NT2/D1 (cell line): ENCODE measurements around the gene SNED1.
A peak's percentile ranks its signal among the peaks of the same experiment; 100 is the strongest.

Experiments
- DNase-seq: peaks from one replicate; pipeline ENCODE4 v3.0.0-alpha.2; 2011; ENCODE audit warnings: low read depth, low spot score
- H3K27me3 ChIP-seq: 2 replicates; pipeline ENCODE4 v1.6.0; 2011; ENCODE audit warnings: mild to moderate bottlenecking; ENCODE audit not compliant: insufficient read length, insufficient read depth
- H3K36me3 ChIP-seq: 2 replicates; pipeline ENCODE4 v1.6.1; 2011; ENCODE audit warnings: mild to moderate bottlenecking, low read length, mixed read lengths; ENCODE audit not compliant: insufficient read depth, insufficient read length
- H3K4me1 ChIP-seq: 2 replicates; pipeline ENCODE4 v1.5.1; 2011; ENCODE audit not compliant: insufficient read depth, insufficient read length
- H3K4me3 ChIP-seq: 2 replicates; pipeline ENCODE4 v1.5.1; 2011; ENCODE audit warnings: low read depth; ENCODE audit not compliant: insufficient read length
- H3K9ac ChIP-seq: 2 replicates; pipeline ENCODE4 v1.6.0; 2011; ENCODE audit warnings: low read depth; ENCODE audit not compliant: insufficient read length
- H3K9me3 ChIP-seq: 2 replicates; pipeline ENCODE4 v1.5.1; 2011; ENCODE audit warnings: mild to moderate bottlenecking, low read length; ENCODE audit not compliant: insufficient read depth
- SUZ12 ChIP-seq: IDR thresholded peaks from 2 replicates; pipeline ENCODE4 v1.6.1; 2011; ENCODE audit not compliant: insufficient read length, insufficient read depth; ENCODE audit errors: extremely low read depth
- YY1 ChIP-seq: IDR thresholded peaks from 2 replicates; pipeline ENCODE4 v1.6.1; 2011; ENCODE audit not compliant: insufficient read length, insufficient read depth
- ZNF274 ChIP-seq: IDR thresholded peaks from 2 replicates; pipeline ENCODE4 v1.6.1; 2011; ENCODE audit warnings: mild to moderate bottlenecking, low read depth, low read length

Gene SNED1

GRCh38 chr2:240965905-240966456, 32.4 kb upstream of the SNED1 start:
- H3K4me1 ChIP-seq: peaks cover 32% of the 10 kb centered on the region
- TF ChIP-seq SUZ12 (no peak), YY1 (no peak), ZNF274 (no peak)
- no peaks in the 10 kb centered on the region for H3K36me3 ChIP-seq
- peak overlapping the region; percentile 24 for H3K9ac ChIP-seq
- H3K4me3 ChIP-seq: no peak overlapping the region
- no peaks in the 10 kb centered on the region for H3K27me3 ChIP-seq
- peaks cover 4% of the 10 kb centered on the region; the same call in 1 of the 2 replicates for H3K9me3 ChIP-seq
- DNase-seq: no peak

DNA sequence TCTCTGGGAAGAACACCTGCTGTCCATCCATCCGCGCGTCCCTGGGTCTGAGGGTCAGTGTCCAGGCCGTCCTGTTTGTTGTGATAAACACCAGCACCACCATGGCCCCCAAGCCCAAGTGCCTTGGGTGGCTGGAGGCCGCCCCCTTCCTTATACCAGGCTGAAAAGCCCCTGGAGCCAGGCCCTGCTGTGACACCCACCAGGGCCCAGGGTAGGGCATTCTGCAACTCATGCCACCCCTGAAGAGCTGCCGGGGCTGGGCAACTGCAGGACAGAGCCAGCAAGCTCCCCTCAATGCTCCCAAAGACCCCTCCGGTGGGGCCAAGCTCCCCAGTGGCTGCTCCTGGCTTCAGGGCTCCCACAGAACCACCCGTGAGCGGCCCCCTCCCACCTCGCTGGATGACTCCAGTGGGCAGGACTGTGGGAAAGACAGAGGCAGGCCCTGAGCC, 31.9 kb upstream of the SNED1 start:
- H3K27me3 ChIP-seq: no peaks in the 10 kb centered on the region
- H3K36me3 ChIP-seq: no peaks in the 10 kb centered on the region
- TF ChIP-seq ZNF274: no peak
- TF ChIP-seq YY1: no peak
- no peak for TF ChIP-seq SUZ12
- peaks cover 4% of the 10 kb centered on the region; the same call in 1 of the 2 replicates for H3K9me3 ChIP-seq
- peaks cover 27% of the 10 kb centered on the region for H3K4me1 ChIP-seq
- no peak overlapping the region for H3K4me3 ChIP-seq
- DNase-seq: no peak
- no peak overlapping the region for H3K9ac ChIP-seq

GRCh38 chr2:240966906-240967680, 31.3 kb upstream of the SNED1 start:
- no peak for DNase-seq
- H3K4me3 ChIP-seq: no peak overlapping the region
- H3K4me1 ChIP-seq: peaks cover 21% of the 10 kb centered on the region
- TF ChIP-seq SUZ12: no peak
- H3K9ac ChIP-seq: no peak overlapping the region
- H3K36me3 ChIP-seq: no peaks in the 10 kb centered on the region
- no peaks in the 10 kb centered on the region for H3K27me3 ChIP-seq
- H3K9me3 ChIP-seq: peaks cover 4% of the 10 kb centered on the region; the same call in 1 of the 2 replicates

DNA sequence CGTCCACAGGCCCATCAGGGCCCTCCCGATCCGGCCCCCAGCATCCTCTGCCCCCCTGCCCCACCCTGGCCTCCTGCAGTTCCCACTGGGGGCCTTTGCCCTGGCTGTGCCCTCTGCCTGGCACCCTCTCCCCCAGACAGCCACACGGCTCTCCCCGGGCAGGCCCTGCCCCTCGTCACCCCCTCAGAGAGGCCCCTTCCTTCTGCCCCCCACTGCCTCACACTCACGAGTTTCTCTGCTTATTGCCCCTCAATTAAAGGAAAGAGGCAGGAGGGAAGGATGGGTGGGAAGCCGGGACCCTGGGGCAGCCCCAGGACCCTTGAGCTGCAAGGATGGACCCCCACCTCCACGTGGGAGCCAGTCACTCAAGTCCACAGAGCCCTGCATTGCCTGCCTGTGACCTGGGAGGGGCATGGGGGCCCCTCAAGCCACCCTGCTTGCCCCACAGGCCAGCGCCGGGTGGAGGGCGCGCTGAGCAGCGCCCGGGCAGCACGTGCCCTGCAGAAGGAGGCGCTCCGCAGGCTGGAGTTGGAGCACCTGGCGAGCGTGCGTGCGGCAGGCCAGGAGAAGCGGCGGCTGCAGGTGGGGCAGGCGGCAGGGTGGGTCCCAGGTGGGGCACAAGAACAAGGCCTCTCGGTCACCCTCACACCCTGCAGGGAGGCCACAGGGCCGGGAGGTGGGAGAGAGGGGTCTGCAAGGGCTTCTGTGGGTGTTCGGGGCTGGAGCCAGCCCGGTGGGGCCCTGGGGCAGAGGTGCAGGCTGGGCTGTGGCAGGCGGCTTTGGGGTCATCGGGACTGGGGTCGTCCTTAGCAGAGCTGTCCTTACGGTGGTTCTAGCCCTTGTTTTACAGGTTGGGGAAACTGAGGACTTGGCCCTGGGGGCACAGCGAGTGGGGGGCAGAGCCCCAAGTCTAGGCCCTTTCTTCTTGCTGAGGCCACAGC, 30.5 kb upstream of the SNED1 start:
- DNase-seq: no peak
- H3K4me3 ChIP-seq: no peak overlapping the region
- H3K9me3 ChIP-seq: peaks cover 4% of the 10 kb centered on the region; the same call in 1 of the 2 replicates
- H3K4me1 ChIP-seq: peaks cover 14% of the 10 kb centered on the region
- H3K9ac ChIP-seq: no peak overlapping the region
- H3K36me3 ChIP-seq: no peaks in the 10 kb centered on the region
- no peaks in the 10 kb centered on the region for H3K27me3 ChIP-seq
- TF ChIP-seq YY1: no peak
- no peak for TF ChIP-seq SUZ12
- TF ChIP-seq ZNF274: no peak

- Histone ChIP-seq H3K9me3 (peaks cover 13% of the 10 kb centered on the region; the same call in 1 of the 2 replicates), H3K36me3 (no peaks in the 10 kb centered on the region), H3K27me3 (no peaks in the 10 kb centered on the region), H3K4me3 (no peak overlapping the region), H3K9ac (peak overlapping the region; percentile 42), H3K4me1 (peaks cover 12% of the 10 kb centered on the region)
- no peak for DNase-seq
- no peak for TF ChIP-seq ZNF274
- no peak for TF ChIP-seq YY1
- TF ChIP-seq SUZ12: no peak
These were observed 29.4 kb upstream of the SNED1 start for GRCh38 chr2:240968731-240969624.

GRCh38 chr2:240970104-240970503, 28.3 kb upstream of the SNED1 start:
- H3K9ac ChIP-seq: no peak overlapping the region
- H3K9me3 ChIP-seq: peaks cover 13% of the 10 kb centered on the region; the same call in 1 of the 2 replicates
- TF ChIP-seq YY1 (no peak), ZNF274 (no peak), SUZ12 (no peak)
- H3K36me3 ChIP-seq: no peaks in the 10 kb centered on the region
- no peak overlapping the region for H3K4me3 ChIP-seq
- no peak for DNase-seq
- peaks cover 12% of the 10 kb centered on the region for H3K4me1 ChIP-seq
- H3K27me3 ChIP-seq: peaks cover 5% of the 10 kb centered on the region
